ENCODE data around the gene IMP3. TPM values are rescaled to one million over a fixed set of nuclear protein-coding genes. Genes with fewer than 3 reads are reported as not detected.

IMP3 gene
- polyA plus RNA-seq, 1 of the 3 experiments (the other 2 are of a cell fraction): 56.2 TPM

Other genes with a start within 250 kb of the IMP3 start
- 32.2 and 38.3 TPM in 2 replicates for gene SIN3A, start 188.5 kb downstream of the IMP3 start, polyA plus RNA-seq (2012; rRNA removed)
- gene PTPN9, start 60.9 kb downstream of the IMP3 start, polyA plus RNA-seq (2012; rRNA removed): 25.9 and 41.1 TPM in 2 replicates
- gene SNUPN, start 14.5 kb downstream of the IMP3 start, polyA plus RNA-seq (2012; rRNA removed): 31.7 and 36.4 TPM in 2 replicates
- gene SNX33, start 7.7 kb upstream of the IMP3 start, polyA plus RNA-seq (2012; rRNA removed): 7.7 and 8.5 TPM in 2 replicates
- 0.28 and 0.35 TPM in 2 replicates for gene CSPG4, start 72.6 kb upstream of the IMP3 start, polyA plus RNA-seq (2012; rRNA removed)
- gene UBE2Q2, start 203.2 kb upstream of the IMP3 start, polyA plus RNA-seq (2012; rRNA removed): 14.5 and 15.4 TPM in 2 replicates

Data from SK-N-SH (cell line).